LNCaP clone FGC (cell line): ENCODE measurements around the gene SNTB2.

Source experiments
- DNase-seq: peaks from one replicate; pipeline ENCODE4 v3.0.0-alpha.2; 2011; ENCODE audit warnings: low read depth
- H3K4me3 ChIP-seq: 2 replicates; pipeline ENCODE4 v1.5.1; 2011; ENCODE audit warnings: mild to moderate bottlenecking, low read depth, low read length, control low read depth
- TF ChIP-seq, protein P1 (sequence below): IDR thresholded peaks from 2 replicates; pipeline ENCODE4 v1.5.1; 2012; ENCODE audit warnings: mild to moderate bottlenecking; ENCODE audit not compliant: control insufficient read depth, insufficient read depth; ENCODE audit errors: extremely low read depth

The SNTB2 gene

DNA sequence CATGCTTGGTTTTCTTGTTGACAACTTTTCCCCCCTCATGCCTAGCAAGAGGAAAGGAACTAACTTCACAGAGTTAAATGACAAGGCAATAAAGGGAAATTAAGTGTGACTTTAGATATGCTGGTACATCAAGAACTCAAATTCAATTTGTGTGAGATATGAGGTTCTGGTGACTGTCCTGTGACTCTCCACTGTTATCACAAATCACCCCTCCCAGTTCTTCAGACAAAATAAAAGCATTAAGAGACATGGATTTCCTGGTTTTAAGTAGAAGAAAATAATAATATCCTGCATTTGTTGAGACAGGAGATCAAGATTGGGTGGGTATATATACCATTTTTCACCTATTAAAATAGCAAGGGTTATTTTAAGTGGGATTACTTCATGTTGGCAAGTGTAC is 46.2 kb downstream of the SNTB2 start:
- DNase-seq: no peak
- no peak overlapping the region for H3K4me3 ChIP-seq
- TF ChIP-seq, protein P1, sequence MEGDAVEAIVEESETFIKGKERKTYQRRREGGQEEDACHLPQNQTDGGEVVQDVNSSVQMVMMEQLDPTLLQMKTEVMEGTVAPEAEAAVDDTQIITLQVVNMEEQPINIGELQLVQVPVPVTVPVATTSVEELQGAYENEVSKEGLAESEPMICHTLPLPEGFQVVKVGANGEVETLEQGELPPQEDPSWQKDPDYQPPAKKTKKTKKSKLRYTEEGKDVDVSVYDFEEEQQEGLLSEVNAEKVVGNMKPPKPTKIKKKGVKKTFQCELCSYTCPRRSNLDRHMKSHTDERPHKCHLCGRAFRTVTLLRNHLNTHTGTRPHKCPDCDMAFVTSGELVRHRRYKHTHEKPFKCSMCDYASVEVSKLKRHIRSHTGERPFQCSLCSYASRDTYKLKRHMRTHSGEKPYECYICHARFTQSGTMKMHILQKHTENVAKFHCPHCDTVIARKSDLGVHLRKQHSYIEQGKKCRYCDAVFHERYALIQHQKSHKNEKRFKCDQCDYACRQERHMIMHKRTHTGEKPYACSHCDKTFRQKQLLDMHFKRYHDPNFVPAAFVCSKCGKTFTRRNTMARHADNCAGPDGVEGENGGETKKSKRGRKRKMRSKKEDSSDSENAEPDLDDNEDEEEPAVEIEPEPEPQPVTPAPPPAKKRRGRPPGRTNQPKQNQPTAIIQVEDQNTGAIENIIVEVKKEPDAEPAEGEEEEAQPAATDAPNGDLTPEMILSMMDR: no peak

GRCh38 chr16:69234460-69234859 is 47.5 kb downstream of the SNTB2 start:
- TF ChIP-seq, protein P1: no peak
- no peak for DNase-seq
- no peak overlapping the region for H3K4me3 ChIP-seq

GRCh38 chr16:69236319-69236718 is 49.4 kb downstream of the SNTB2 start:
- TF ChIP-seq, protein P1: no peak
- no peak for DNase-seq
- no peak overlapping the region for H3K4me3 ChIP-seq

GRCh38 chr16:69237296-69237695 is 50.3 kb downstream of the SNTB2 start:
- TF ChIP-seq, protein P1: no peak

GRCh38 chr16:69239851-69240250 is 52.9 kb downstream of the SNTB2 start:
- TF ChIP-seq, protein P1: no peak
- no peak overlapping the region for H3K4me3 ChIP-seq
- no peak for DNase-seq

More at GRCh38 chr16:69237296-69237695, 50.3 kb downstream of the SNTB2 start:
- no peak for DNase-seq
- H3K4me3 ChIP-seq: no peak overlapping the region

DNA sequence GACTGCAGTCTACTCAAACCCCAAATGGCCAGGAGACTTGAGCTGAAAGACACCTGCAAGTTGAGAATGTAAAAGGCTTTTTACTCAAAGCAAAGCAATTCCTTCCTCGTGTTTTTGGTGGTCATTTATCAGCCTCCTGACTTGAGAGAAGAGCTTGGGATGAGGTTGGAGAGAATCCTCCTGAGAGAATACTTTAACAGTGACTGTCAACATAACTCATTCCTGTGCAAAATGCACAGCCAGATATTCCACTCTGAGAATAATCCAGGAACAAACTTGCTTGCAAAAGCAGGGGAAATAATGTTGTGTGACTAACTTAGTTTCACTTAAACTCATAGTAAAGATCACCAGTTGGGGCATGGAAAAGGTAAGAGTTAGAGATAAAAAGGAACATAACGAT is 53.4 kb downstream of the SNTB2 start:
- no peak overlapping the region for H3K4me3 ChIP-seq
- TF ChIP-seq, protein P1: no peak
- DNase-seq: no peak

DNA sequence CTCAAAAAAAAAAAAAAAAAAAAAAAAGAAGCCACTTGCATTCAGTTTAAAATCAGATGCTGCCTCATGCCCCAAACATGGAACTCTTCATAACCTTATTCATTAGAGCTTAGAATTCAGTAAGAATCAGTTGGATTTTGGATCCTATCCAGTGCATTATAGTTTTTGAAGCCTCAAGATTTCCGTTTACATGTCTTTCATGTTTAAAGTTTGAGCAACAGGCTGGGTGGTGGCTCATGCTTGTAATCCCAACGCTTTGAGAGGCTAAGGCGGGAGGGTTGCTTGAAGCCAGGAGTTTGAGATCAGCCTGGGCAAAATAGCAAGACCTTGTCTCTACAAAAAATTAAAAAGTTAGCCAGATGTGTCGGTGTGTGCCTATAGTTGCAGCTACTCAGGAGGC is 55.0 kb downstream of the SNTB2 start:
- DNase-seq: no peak
- TF ChIP-seq, protein P1: no peak
- no peak overlapping the region for H3K4me3 ChIP-seq
